Left ventricle myocardium inferior (tissue), 1 donor: Measurements from ENCODE around the gene HYAL2. TPM values are rescaled to one million over a fixed set of nuclear protein-coding genes. Genes with fewer than 3 reads are reported as not detected.

Source experiments
- DNase-seq: peaks from one replicate; pipeline ENCODE4 v3.0.0-alpha.2; 2020
- H3K27ac ChIP-seq: fragments of 200-600 bp; replicated peaks from 2 replicates; pipeline ENCODE4 v1.8.0; 2021
- H3K27me3 ChIP-seq: fragments of 200-600 bp; 2 replicates; pipeline ENCODE4 v1.8.0; 2021; ENCODE audit warnings: low read depth
- H3K36me3 ChIP-seq: fragments of 200-600 bp; 2 replicates; pipeline ENCODE4 v1.8.0; 2021
- H3K4me1 ChIP-seq: fragments of 200-600 bp; 2 replicates; pipeline ENCODE4 v1.8.0; 2021
- H3K4me3 ChIP-seq: fragments of 200-600 bp; 2 replicates; pipeline ENCODE4 v1.8.0; 2021; ENCODE audit warnings: mild to moderate bottlenecking, moderate library complexity
- H3K9me3 ChIP-seq: fragments of 200-600 bp; replicated peaks from 2 replicates; pipeline ENCODE4 v1.8.0; 2021
- CTCF ChIP-seq: fragments of 200-600 bp; IDR thresholded peaks from 2 replicates; pipeline ENCODE4 v1.8.0; 2021; ENCODE audit warnings: antibody characterized with exemption, mild to moderate bottlenecking, borderline replicate concordance
- intact Hi-C: fragments of 100-400 bp; cut with micrococcal nuclease; formaldehyde crosslinking; loops from one replicate; pipeline ENCODE4 v1.11.0; 2022
- total RNA-seq: library from RNA; stranded (reverse); fragmentation: NEBNext Ultra II Directional; extraction: Animal tissue kit (Norgen Biotek cat#: 25700); gene quantifications from one replicate; pipeline ENCODE4 v1.2.1, GENCODE V29; 2021
- donor health status: DM: no; HTN: yes; CAD: no; lungs with severe emphysema.

HYAL2 gene
- total RNA-seq, 1 donor from 2014 or later = 38.9 TPM

- peak; percentile 82 for DNase-seq
- Histone ChIP-seq H3K4me3 (peak overlapping the region; percentile 68), H3K27ac (peak overlapping the region; percentile 38), H3K9me3 (no peaks in the 10 kb centered on the region), H3K36me3 (no peaks in the 10 kb centered on the region), H3K27me3 (no peaks in the 10 kb centered on the region), H3K4me1 (peaks cover 15% of the 10 kb centered on the region)
- TF ChIP-seq CTCF = no peak
- intact Hi-C loops = no loop called here
These were observed 42.7 kb upstream of the HYAL2 start for GRCh38 chr3:50365080-50365841.

GRCh38 chr3:50364573-50365079 is 42.1 kb upstream of the HYAL2 start:
- H3K27ac ChIP-seq = peak overlapping the region; percentile 38
- intact Hi-C loops = no loop called here

GRCh38 chr3:50359760-50360110 is 37.2 kb upstream of the HYAL2 start:
- DNase-seq = no peak
- Histone ChIP-seq H3K27ac (peak overlapping the region; percentile 92), H3K4me1 (peaks cover 57% of the 10 kb centered on the region), H3K27me3 (no peaks in the 10 kb centered on the region), H3K36me3 (peaks cover 31% of the 10 kb centered on the region), H3K9me3 (no peaks in the 10 kb centered on the region), H3K4me3 (peak overlapping the region; percentile 88)
- intact Hi-C loops = no loop called here
- no peak for TF ChIP-seq CTCF

More at GRCh38 chr3:50364573-50365079, 42.1 kb upstream of the HYAL2 start:
- Histone ChIP-seq H3K9me3 (no peaks in the 10 kb centered on the region), H3K27me3 (no peaks in the 10 kb centered on the region), H3K4me3 (peak overlapping the region; percentile 68), H3K36me3 (no peaks in the 10 kb centered on the region), H3K4me1 (peaks cover 20% of the 10 kb centered on the region)
- no peak for TF ChIP-seq CTCF
- no peak for DNase-seq

GRCh38 chr3:50358911-50359759 is 36.6 kb upstream of the HYAL2 start, which contains the start of gene TMEM115:
TMEM115 (minus strand) TSS chr3:50359521; CDS start chr3:50359063, 458 bp downstream.
- TF ChIP-seq CTCF = no peak
- Histone ChIP-seq H3K27me3 (no peaks in the 10 kb centered on the region), H3K9me3 (no peaks in the 10 kb centered on the region), H3K4me1 (peaks cover 57% of the 10 kb centered on the region), H3K27ac (peak within 1 kb of the TSS; percentile 92), H3K36me3 (peaks cover 37% of the 10 kb centered on the region), H3K4me3 (peak within 1 kb of the TSS; percentile 88)
- intact Hi-C loops = no loop called here
- peak; percentile 95 for DNase-seq

- TF ChIP-seq CTCF = no peak
- peak overlapping the region; percentile 88 for H3K4me3 ChIP-seq
- H3K36me3 ChIP-seq = peaks cover 44% of the 10 kb centered on the region
- H3K4me1 ChIP-seq = peaks cover 62% of the 10 kb centered on the region
- no peaks in the 10 kb centered on the region for H3K9me3 ChIP-seq
- H3K27ac ChIP-seq = peak overlapping the region; percentile 92
- no peak for DNase-seq
- H3K27me3 ChIP-seq = no peaks in the 10 kb centered on the region
- intact Hi-C loops = no loop called here
These were observed 35.9 kb upstream of the HYAL2 start for GRCh38 chr3:50358355-50358910.
